Fibroblast of pulmonary artery (primary cell): ENCODE measurements around the gene COX11.

ENCODE experiments used
- DNase-seq: peaks from one replicate; pipeline ENCODE4 v3.0.0-alpha.2; 2010; ENCODE audit warnings: low read depth
- H3K4me3 ChIP-seq: replicated peaks from 2 replicates; pipeline ENCODE4 v1.5.1; 2011; ENCODE audit warnings: low read depth, mild to moderate bottlenecking, control low read depth, low read length, moderate library complexity
- TF ChIP-seq, protein P1 (sequence below): IDR thresholded peaks from 2 replicates; pipeline ENCODE4 v1.5.1; 2011; ENCODE audit warnings: mild to moderate bottlenecking, control low read depth, low read length, inconsistent platforms; ENCODE audit errors: missing control alignments

The COX11 gene

DNA sequence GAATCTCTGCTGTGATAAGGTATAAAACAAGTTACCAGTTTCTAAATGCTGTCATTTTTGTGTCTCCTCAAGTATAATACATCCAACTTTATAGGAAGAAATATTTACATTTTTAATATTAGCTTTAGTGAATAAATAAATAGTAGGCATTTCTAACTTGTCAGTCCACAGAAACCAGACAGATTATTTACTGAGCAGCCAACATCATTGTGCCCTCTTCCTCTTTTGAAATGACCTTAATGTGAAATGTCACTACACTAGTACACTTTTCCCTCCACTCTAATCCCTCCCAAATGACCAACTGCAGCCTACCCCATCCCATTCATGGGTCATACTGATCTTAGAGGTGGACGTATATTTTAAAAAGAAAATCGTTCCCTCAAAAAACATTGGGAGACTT lies 9.3 kb upstream of the COX11 start:
- no peak overlapping the region for H3K4me3 ChIP-seq
- TF ChIP-seq, protein P1, sequence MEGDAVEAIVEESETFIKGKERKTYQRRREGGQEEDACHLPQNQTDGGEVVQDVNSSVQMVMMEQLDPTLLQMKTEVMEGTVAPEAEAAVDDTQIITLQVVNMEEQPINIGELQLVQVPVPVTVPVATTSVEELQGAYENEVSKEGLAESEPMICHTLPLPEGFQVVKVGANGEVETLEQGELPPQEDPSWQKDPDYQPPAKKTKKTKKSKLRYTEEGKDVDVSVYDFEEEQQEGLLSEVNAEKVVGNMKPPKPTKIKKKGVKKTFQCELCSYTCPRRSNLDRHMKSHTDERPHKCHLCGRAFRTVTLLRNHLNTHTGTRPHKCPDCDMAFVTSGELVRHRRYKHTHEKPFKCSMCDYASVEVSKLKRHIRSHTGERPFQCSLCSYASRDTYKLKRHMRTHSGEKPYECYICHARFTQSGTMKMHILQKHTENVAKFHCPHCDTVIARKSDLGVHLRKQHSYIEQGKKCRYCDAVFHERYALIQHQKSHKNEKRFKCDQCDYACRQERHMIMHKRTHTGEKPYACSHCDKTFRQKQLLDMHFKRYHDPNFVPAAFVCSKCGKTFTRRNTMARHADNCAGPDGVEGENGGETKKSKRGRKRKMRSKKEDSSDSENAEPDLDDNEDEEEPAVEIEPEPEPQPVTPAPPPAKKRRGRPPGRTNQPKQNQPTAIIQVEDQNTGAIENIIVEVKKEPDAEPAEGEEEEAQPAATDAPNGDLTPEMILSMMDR: no peak
- DNase-seq: no peak

DNA sequence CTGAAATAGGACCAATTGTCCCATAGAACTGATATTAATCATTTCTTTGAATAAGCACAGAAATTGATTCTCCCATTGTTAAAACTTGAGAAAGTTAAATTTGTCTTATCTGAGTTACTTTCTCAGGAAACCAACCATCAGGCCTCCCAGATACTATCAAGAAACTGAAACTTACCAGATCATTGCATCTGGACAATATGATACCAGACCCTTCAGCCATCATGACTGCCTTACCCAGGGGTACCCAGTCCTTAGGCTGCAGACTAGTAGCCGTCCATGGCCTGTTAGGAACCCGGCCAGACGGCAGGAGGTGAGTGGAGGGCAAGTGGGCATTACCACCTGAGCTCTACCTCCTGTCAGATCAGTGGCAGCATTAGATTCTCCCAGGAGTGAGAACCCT lies 7.9 kb upstream of the COX11 start:
- no peak for DNase-seq
- H3K4me3 ChIP-seq: no peak overlapping the region
- TF ChIP-seq, protein P1: no peak

DNA sequence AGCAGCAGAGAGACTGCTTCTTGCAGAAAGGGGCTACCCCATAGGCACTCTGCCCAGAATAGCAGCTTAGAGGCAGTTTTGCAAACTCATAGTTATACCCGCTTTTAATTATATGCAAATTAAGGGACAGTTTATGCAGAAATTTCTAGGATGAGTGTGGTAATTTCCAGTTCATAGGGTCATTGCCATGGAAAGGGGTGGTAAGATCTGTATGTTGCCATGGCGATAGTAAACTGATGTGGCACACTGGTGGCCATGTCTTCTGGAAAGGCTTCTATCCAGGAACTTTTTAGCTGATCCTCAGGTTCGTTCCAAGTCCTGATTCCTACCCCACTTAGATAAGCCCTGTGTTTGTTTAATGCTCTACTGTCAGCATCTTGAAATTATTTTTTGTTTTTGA lies 6.3 kb upstream of the COX11 start:
- DNase-seq: no peak
- no peak overlapping the region for H3K4me3 ChIP-seq
- TF ChIP-seq, protein P1: no peak

DNA sequence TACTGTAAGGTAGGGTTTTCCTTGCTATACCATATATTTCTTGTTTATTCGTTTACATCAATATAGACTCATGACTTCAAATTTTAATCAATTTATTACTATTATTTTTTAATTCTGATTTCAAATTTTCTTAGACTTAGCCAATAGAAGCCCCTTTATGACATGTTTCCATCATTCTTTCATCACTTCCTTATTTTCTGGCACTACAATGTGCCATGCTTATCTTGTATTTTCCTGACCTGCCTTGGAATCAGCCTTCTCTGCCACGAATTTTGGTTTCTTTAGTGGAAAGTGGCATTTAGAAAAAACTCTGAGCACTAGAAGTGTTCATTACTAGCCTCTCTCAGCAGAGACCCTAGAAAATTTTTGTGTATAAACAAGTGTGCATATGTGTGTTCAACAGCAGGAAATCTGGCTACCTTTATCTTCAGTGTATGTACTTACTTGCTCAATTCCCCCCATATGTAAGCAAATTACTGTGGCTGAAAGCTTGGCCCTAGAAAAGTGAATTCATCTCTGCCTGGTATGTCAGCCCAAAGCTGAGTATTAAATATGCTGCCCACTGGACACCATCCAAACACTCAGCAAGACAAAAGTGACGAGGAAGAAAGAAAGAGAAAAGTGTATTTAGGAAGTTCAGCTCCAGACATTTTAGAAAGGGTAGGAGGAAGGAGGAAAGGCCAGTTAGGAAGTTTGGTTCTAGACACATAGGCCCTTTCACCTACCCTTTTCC lies 4.1 kb upstream of the COX11 start:
- TF ChIP-seq, protein P1: no peak
- no peak for DNase-seq

DNA sequence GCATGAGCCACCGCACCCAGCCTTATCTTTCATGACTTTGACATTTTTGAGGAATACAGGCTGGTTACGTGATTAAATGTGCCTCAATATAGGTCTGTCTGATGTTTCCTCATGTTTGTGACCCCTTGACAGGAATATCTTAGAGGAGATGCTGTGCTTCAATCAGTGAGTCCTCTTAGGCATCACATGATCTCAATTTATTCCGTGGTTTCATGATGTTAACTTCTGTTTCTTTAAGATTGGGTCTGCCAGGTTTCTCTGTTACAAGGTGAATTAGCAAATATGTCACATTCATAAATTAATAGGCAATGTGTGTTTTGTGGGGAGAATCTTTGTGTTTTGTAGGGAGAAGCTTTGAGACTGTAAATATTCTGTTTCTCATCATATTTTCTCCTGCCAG lies 3.4 kb upstream of the COX11 start:
- H3K4me3 ChIP-seq: no peak overlapping the region
- no peak for DNase-seq
- TF ChIP-seq, protein P1: no peak

More for the DNA sequence above, 4.1 kb upstream of the COX11 start:
- H3K4me3 ChIP-seq: no peak overlapping the region

DNA sequence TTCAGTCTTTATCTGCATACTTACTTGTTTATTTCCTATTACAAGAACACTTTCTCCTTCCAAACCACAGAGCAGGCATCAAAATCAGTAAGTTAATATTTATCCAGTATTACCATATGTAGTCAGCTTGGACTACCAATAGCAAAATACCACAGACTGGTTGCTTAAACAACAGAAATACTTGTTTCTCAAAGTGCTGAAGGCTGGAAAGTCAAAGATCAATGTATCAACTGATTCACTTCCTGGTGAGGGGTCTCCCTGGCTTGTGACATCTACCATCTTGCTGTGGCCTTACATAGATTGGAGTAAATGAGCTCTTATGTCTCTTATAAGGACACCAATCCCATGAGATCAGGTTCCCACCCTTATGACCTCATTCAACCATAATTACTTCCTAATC lies 2.7 kb upstream of the COX11 start:
- H3K4me3 ChIP-seq: no peak overlapping the region
- TF ChIP-seq, protein P1: no peak
- no peak for DNase-seq
